SH-SY5Y (cell line): ENCODE results near the gene CTTN.

Source experiments
- GATA2 ChIP-seq: IDR thresholded peaks from 2 replicates; pipeline ENCODE4 v1.6.1; 2011; ENCODE audit warnings: mild to moderate bottlenecking, low read depth, low read length
- GATA3 ChIP-seq: IDR thresholded peaks from 2 replicates; pipeline ENCODE4 v1.6.1; 2011; ENCODE audit warnings: low read depth, mild to moderate bottlenecking, low read length, moderate library complexity

Gene CTTN

GRCh38 chr11:70413151-70413550, 14.8 kb downstream of the CTTN start:
- no peak for TF ChIP-seq GATA2
- TF ChIP-seq GATA3: no peak

- TF ChIP-seq GATA2 (no peak), GATA3 (no peak)
Observed at GRCh38 chr11:70414341-70415100, 16.2 kb downstream of the CTTN start.

- TF ChIP-seq GATA2 (no peak), GATA3 (no peak)
Observed at GRCh38 chr11:70415191-70415590, 16.9 kb downstream of the CTTN start.

- TF ChIP-seq GATA2 (no peak), GATA3 (no peak)
Observed at GRCh38 chr11:70415642-70416395, 17.5 kb downstream of the CTTN start.

GRCh38 chr11:70416881-70417280, 18.6 kb downstream of the CTTN start:
- TF ChIP-seq GATA3 (no peak), GATA2 (no peak)

- no peak for TF ChIP-seq GATA3
- TF ChIP-seq GATA2: no peak
Observed at GRCh38 chr11:70418130-70418529, 19.8 kb downstream of the CTTN start.

- TF ChIP-seq GATA3 (no peak), GATA2 (no peak)
Observed at GRCh38 chr11:70419307-70420007, 21.1 kb downstream of the CTTN start.

- TF ChIP-seq GATA3 (no peak), GATA2 (no peak)
Observed at GRCh38 chr11:70420008-70420464, 21.7 kb downstream of the CTTN start.

- TF ChIP-seq GATA3 (no peak), GATA2 (no peak)
Observed at GRCh38 chr11:70420496-70420895, 22.2 kb downstream of the CTTN start.

GRCh38 chr11:70421123-70421522, 22.8 kb downstream of the CTTN start:
- TF ChIP-seq GATA3: no peak
- no peak for TF ChIP-seq GATA2

- TF ChIP-seq GATA2 (no peak), GATA3 (no peak)
Observed at GRCh38 chr11:70422692-70423522, 24.6 kb downstream of the CTTN start.

GRCh38 chr11:70423523-70424505, 25.5 kb downstream of the CTTN start:
- no peak for TF ChIP-seq GATA3
